22Rv1 (cell line): ENCODE measurements around the gene UBALD2.
"Not testable (repeated sequence)": the region's sequence is repeated elsewhere in the genome, so short reads cannot be mapped to it uniquely, and the experiment has no call there.

Source experiments
- CTCF ChIP-seq: fragments of 450-650 bp; IDR thresholded peaks from 2 replicates; pipeline ENCODE4 v1.5.1; 2017; ENCODE audit warnings: mild to moderate bottlenecking
- ZFX ChIP-seq: fragments of 450-650 bp; IDR thresholded peaks from 2 replicates; pipeline ENCODE4 v1.6.1; 2017; ENCODE audit warnings: antibody characterized with exemption, borderline replicate concordance

- not testable (repeated sequence) for TF ChIP-seq CTCF, ZFX
These were observed 38.4 kb upstream of the UBALD2 start for GRCh38 chr17:76226749-76227148.
